GM18505 (cell line): ENCODE data around the gene OR2C1.

Source experiments
- ATAC-seq: cut with Tn5 transposase; IDR thresholded peaks from one replicate; pipeline ENCODE4 v1.9.1; 2021; ENCODE audit not compliant: unreplicated experiment
- POLR2A ChIP-seq: IDR thresholded peaks from 4 replicates; pipeline ENCODE4 v1.6.1; 2011; ENCODE audit warnings: borderline replicate concordance; ENCODE audit not compliant: insufficient read depth, insufficient read length; ENCODE audit errors: extremely low read depth

Gene OR2C1

DNA sequence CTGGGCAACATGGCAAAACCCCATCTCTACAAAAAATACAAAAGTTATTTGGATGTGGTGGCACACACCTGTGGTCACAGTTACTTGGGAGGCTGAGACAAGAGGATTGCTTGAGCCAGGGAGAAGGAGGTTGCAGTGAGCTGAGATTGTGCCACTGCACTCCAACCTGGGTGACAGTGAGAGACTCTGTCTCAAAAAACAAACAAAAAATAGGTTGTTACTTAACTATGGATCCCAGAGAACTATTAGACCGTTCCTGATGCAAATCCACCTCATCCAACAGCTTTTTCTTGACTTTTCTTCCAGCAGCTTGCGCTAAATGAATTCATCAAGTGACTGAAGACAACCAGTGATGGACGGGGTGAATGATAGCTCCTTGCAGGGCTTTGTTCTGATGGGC lies at the start of gene OR2C1:
Gene OR2C1, plus strand, starts transcription at position 301 of the 400 bp plus-strand sequence. Its CDS starts 52 bp downstream, at position 353.
- no peak for TF ChIP-seq POLR2A
- no peak for ATAC-seq

DNA sequence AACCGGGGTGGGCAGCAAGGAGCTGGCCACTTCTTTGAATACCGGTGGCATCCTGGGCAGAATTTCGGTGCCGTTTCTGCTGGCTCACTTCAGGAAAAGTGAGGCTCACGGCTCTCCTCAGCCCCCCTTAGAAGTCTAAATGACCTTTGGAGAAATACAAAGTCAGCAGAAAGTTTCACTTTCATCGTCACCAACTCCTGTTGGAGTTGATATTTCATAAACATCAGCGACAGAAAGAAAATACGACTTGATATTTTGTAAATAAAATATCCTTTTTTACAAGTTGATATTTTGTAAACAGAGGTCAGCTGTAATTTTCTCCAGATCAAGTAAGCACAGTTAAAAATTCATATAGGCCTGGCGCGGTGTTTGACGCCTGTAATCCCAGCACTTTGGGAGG lies 49.6 kb upstream of the OR2C1 start:
- TF ChIP-seq POLR2A: no peak
- ATAC-seq: no peak

DNA sequence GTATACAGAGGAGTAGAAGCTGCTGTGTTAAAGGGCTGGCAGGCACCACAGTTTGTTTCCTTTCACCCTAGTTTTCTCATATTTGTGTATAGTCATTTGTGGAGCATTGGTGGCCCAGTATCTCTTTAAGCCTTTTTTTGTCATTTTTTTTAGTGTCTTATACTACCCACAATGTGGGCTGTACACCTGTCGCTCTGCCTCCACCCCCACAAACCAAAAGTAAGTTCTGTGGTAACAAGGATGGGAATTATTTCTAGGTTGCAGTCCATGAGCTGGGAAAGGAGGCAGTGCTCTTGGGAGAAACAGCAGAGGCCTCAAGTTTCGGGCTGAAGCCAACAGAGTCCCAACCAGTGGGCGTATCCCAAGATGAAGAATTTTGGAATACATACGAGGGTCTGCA lies 44.2 kb upstream of the OR2C1 start:
- ATAC-seq: no peak
- TF ChIP-seq POLR2A: no peak

DNA sequence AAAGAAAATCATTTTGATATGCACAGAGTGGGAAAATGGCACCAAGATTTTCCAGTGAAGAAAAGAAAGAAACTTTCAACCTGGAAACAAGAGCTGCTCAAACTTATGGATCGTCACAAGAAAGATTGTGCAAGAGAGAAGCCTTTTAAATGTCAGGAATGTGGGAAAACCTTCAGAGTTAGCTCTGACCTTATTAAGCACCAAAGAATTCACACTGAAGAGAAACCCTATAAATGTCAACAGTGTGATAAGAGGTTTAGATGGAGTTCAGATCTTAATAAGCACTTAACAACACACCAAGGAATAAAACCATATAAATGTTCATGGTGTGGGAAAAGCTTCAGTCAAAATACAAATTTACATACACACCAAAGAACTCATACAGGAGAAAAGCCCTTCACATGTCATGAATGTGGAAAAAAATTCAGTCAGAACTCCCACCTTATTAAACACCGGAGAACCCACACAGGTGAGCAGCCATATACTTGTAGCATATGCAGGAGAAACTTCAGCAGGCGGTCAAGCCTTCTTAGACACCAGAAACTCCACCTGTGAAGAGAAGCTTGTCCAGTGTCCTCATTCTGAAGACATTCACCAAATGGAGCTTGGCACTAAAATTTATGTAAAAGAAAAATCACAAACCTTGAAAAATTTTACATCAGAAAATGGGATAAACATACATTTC lies 38.2 kb upstream of the OR2C1 start:
- TF ChIP-seq POLR2A: no peak
- no peak for ATAC-seq

DNA sequence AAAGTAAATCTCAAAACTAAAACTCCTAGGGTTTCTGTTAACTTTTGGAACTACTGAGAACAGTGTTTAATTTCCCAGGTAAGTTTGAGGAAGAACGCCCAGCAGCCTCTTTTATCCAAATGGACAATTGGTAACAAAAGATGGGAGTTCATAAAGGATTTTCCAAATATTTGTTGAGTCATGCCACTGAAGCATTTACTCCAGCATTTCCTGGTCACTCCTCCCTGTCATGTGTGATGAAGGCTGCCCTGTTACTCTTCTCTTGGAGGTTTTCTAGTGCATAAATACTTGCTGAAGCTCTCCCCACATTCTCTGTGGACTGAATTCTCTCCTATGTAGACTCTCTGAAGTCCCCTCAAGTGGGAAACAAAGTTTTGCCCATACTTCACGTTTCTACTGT lies 33.9 kb upstream of the OR2C1 start:
- TF ChIP-seq POLR2A: no peak
- no peak for ATAC-seq

DNA sequence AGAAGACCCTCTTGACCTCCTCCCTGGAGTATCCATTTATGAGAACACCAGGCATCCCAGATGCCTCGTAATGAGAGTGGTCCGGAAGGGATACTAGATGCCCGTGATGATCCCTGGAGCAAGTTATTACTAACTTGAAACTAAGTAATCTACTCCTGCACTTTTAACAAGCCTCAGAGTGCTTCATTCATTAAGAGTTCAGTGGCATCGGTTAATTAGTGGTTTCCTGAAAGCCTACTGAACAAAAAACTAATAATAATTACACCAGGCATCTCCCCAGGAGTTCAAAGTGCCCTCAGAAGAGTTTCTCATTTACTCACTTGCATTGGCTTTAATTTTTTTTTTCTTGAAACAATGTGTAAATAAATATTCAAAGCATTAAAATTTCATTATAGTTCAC lies 28.2 kb upstream of the OR2C1 start:
- ATAC-seq: no peak
- no peak for TF ChIP-seq POLR2A

DNA sequence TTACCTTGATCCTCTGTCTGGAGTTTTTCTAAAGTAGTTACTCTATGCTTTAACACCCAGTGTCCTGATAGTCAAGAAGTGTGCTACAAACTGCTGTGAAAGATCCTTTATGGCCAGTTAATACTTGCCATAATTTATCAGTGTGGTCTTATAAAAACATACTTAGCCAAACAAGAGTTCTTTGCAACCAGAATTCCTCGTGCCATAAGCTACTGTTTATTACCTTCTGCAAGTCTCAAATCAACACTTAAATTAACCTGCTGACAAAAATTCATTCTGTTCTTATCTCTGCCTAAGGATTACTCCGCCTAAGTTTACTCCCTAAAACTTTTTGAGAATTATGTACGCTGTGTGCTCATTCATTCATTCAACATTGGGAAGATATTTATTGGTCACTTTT lies 27.6 kb upstream of the OR2C1 start:
- ATAC-seq: no peak
- no peak for TF ChIP-seq POLR2A

DNA sequence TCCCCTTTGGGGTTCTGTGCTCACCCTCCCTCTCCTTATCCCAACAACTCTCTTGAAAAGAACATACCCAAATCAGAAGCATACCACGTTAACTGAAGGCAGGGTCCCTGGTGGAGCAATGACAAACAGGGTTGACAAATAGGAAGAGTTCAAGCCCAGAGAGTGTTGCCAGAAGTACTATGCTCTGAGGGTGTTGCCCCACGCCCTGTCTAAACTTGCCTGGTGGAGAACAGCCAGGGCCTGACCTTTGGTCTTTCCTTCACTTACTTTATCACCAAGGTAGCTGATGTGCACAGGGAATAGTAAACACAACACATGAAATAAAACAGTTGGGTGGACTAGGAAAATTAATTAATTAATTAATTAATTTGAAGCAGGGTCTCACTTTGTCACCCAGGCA lies 27.0 kb upstream of the OR2C1 start:
- ATAC-seq: no peak
- TF ChIP-seq POLR2A: no peak

DNA sequence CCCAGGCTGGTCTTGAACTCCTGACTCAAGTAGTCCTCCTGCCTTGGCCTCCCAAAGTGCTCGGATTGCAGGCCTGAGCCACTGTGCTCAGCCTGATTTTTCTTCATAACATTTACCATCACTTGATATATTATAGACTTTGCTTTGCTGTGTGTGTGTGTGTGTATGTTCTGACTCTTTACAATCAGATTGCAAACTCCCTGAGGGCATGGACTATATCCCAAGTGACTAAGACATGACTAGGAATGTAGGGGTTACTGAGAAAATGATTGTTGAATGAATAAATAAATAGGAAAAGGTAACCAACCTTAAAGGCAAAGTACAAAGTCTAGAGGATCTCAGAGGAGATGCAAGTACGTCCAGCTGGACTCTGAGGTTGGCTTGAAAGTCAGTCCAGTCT lies 9.6 kb upstream of the OR2C1 start:
- no peak for ATAC-seq
- TF ChIP-seq POLR2A: no peak

DNA sequence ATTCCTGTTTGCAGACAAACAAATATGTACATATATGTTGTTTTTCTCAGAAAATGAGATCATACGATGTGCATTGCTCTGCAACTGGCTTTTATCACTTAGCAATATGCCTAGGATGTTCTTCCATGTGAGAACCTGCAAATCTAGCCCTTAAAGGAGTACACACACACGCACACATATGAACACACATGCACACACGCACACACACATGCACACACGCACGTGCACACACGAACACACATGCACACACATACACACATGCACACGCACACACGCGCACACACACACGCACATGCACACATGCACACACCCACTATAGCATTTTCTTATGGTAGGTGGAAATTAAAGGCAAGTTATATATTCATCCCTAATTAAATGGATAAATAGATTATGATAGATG lies 8.1 kb upstream of the OR2C1 start:
- no peak for ATAC-seq
- no peak for TF ChIP-seq POLR2A

DNA sequence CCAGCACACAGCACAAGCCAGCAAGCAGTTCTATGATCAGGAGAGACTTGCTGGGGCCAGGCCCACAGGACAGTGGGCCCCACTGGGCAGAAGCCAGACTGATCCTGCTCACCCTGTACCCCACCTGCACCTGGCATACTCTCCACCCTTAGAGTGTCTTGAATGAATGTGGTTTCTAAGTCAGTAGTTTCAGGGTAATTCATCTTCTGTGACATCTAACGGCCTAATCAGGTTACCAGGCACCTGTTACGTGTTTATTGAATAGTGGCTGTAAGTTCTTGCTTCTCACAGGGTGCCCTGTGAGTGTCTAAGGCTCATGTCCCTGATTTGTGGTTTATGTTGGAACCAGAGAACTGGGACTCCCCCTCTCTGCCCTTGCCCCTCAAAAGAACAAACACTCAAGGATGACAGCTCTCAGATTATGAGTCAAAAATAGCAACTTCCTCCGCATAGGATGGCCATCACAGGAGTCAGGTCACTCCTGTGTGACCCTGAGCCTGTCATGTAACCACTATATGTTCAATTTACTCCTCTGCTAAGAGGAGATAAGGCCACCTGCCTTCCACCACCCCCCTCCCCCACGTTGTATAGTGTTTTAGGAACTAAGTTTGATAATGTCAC lies 7.0 kb upstream of the OR2C1 start:
- no peak for ATAC-seq
- no peak for TF ChIP-seq POLR2A

DNA sequence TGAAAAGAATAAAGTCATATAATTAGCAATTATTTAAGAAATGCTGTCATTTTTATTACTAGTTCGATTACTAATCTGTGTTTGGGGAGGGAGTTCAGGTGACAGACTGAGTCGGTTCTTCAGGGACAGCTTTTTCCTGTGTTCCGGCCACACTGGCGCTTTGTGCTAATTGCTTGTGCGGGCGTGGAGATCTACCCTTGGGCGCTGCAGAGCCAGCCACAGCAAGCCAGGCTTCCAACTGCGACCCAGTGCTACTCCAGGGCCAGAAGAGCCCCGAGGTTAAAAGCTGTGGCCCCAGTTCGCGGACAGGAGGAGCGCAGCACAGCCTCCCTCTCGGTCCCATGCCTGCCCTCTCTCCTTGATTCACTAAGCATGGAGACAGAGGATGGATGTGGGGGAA lies 6.5 kb upstream of the OR2C1 start:
- no peak for TF ChIP-seq POLR2A
- no peak for ATAC-seq

DNA sequence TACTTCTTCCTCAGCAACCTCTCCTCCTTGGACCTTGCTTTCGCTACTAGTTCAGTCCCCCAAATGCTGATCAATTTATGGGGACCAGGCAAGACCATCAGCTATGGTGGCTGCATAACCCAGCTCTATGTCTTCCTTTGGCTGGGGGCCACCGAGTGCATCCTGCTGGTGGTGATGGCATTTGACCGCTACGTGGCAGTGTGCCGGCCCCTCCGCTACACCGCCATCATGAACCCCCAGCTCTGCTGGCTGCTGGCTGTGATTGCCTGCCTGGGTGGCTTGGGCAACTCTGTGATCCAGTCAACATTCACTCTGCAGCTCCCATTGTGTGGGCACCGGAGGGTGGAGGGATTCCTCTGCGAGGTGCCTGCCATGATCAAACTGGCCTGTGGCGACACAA lies 429 bp downstream of the OR2C1 start:
- no peak for TF ChIP-seq POLR2A

DNA sequence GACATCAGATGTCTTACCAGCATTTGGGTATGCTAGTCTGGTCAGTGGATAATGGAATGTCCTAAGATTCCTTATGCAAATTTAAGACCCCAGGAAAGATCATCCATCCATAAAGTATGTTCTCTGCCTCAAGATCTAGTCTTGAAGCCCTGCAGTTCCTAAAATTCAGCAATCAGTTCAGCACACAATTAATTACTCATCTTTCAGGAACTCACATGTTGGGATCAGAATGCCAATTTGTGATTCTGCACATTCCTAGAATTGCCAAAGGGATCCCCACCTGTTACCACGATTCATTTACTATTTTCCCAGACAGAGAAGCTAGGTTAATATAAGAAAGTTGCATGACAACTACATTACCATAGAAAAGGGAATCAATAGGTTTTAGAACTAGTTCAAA lies 3.2 kb downstream of the OR2C1 start:
- ATAC-seq: no peak
- no peak for TF ChIP-seq POLR2A

More for the DNA sequence above, 429 bp downstream of the OR2C1 start:
- ATAC-seq: no peak
